GM18907 (cell line): ENCODE measurements around the gene GAGE13.
"Not testable (repeated sequence)": the region's sequence is repeated elsewhere in the genome, so short reads cannot be mapped to it uniquely, and the experiment has no call there.

Experiments
- ATAC-seq: cut with Tn5 transposase; IDR thresholded peaks from one replicate; pipeline ENCODE4 v1.9.1; 2021; ENCODE audit warnings: mild to moderate bottlenecking, moderate library complexity; ENCODE audit not compliant: unreplicated experiment

GAGE13 gene

GRCh38 chrX:49330421-49330820, 961 bp upstream of the GAGE13 start:
- ATAC-seq, result not testable (repeated sequence)

- not testable (repeated sequence) for ATAC-seq
Measured at GRCh38 chrX:49331841-49332240, 459 bp downstream of the GAGE13 start.

- not testable (repeated sequence) for ATAC-seq
Measured at GRCh38 chrX:49341449-49341848, 10.1 kb downstream of the GAGE13 start.

- not testable (repeated sequence) for ATAC-seq
Measured at GRCh38 chrX:49344496-49345175, 13.3 kb downstream of the GAGE13 start.

GRCh38 chrX:49345402-49345801, 14.0 kb downstream of the GAGE13 start:
- ATAC-seq, result not testable (repeated sequence)

GRCh38 chrX:49346150-49346549, 14.8 kb downstream of the GAGE13 start:
- not testable (repeated sequence) for ATAC-seq
